K562 (cell line): ENCODE measurements around the gene CITED2. TPM values are rescaled to one million over a fixed set of nuclear protein-coding genes. Genes with fewer than 3 reads are reported as not detected.

Experiments used
- ATF3 ChIP-seq, 2 experiments: fragments of 450-650 bp in 1 of 2; sonication (generic) in 1 of 2; formaldehyde crosslinking in 1 of 2; IDR thresholded peaks in 1 of 2; conservative IDR thresholded peaks in 1 of 2; 2 replicates each; pipeline versions ENCODE4 v1.6.1 to v1.8.1; 2016 to 2023; ENCODE audit warnings: mild to moderate bottlenecking in 2 of 2, moderate library complexity in 2 of 2, inconsistent platforms in 1 of 2, missing genetic modification reagents in 1 of 2
- BCOR ChIP-seq: fragments of 450-650 bp; IDR thresholded peaks from 2 replicates; pipeline ENCODE4 v1.6.1; 2016
- ELF4 ChIP-seq: fragments of 450-650 bp; formaldehyde crosslinking; IDR thresholded peaks from 2 replicates; pipeline ENCODE4 v1.4.0; 2022; ENCODE audit warnings: missing genetic modification characterization
- FOXJ2 ChIP-seq: fragments of 200-800 bp; sonication (Bioruptor generic); IDR thresholded peaks from 2 replicates; pipeline ENCODE4 v1.6.1; 2016; ENCODE audit warnings: missing genetic modification characterization, missing compliant biosample characterization
- FOXJ3 ChIP-seq: sonication (generic); formaldehyde crosslinking; IDR thresholded peaks from 2 replicates; pipeline ENCODE4 v1.4.0; 2020; ENCODE audit warnings: mild to moderate bottlenecking, missing genetic modification reagents
- GABPA ChIP-seq: fragments of 200-800 bp; sonication (Bioruptor generic); conservative IDR thresholded peaks from 2 replicates; pipeline ENCODE4 v1.6.1; 2016; ENCODE audit warnings: low read depth, missing genetic modification characterization, missing compliant biosample characterization
- GTF2F1 ChIP-seq: IDR thresholded peaks from 2 replicates; pipeline ENCODE4 v1.6.1; 2011; ENCODE audit warnings: low read depth, low read length, improper control_type of control experiment
- L3MBTL2 ChIP-seq: fragments of 450-650 bp; IDR thresholded peaks from 2 replicates; pipeline ENCODE4 v1.6.1; 2016; ENCODE audit warnings: mild to moderate bottlenecking, moderate library complexity
- MGA ChIP-seq: fragments of 450-650 bp; IDR thresholded peaks from 2 replicates; pipeline ENCODE4 v1.6.1; 2016; ENCODE audit warnings: mild to moderate bottlenecking, moderate library complexity
- NFIC ChIP-seq: fragments of 450-650 bp; IDR thresholded peaks from 2 replicates; pipeline ENCODE4 v1.6.1; 2017; ENCODE audit warnings: mild to moderate bottlenecking, inconsistent platforms
- PRPF4 ChIP-seq: fragments of 200-400 bp; formaldehyde crosslinking; IDR thresholded peaks from one replicate; pipeline ENCODE4 v1.6.1; 2017; ENCODE audit warnings: low read length, low read depth, mild to moderate bottlenecking; ENCODE audit not compliant: insufficient read depth, poor library complexity, severe bottlenecking
- RFX1 ChIP-seq: fragments of 450-650 bp; IDR thresholded peaks from 2 replicates; pipeline ENCODE4 v1.6.1; 2016; ENCODE audit warnings: mild to moderate bottlenecking, moderate library complexity
- SMARCB1 ChIP-seq: IDR thresholded peaks from 2 replicates; pipeline ENCODE4 v1.6.1; 2011; ENCODE audit warnings: improper control_type of control experiment, low read depth; ENCODE audit not compliant: insufficient read length
- TEAD2 ChIP-seq: fragments of 450-650 bp; IDR thresholded peaks from 2 replicates; pipeline ENCODE4 v1.6.1; 2016; ENCODE audit warnings: missing genetic modification characterization, control low read depth, missing compliant biosample characterization
- ZNF23 ChIP-seq: fragments of 250-450 bp; sonication (Bioruptor Pico); IDR thresholded peaks from 2 replicates; pipeline ENCODE4 v1.4.0; 2020; ENCODE audit warnings: mild to moderate bottlenecking
- ZNF41 ChIP-seq: fragments of 250-450 bp; sonication (Bioruptor Pico); conservative IDR thresholded peaks from 2 replicates; pipeline ENCODE4 v1.4.0; 2020; ENCODE audit warnings: mild to moderate bottlenecking
- polyA plus RNA-seq, 8 experiments: library from polyadenylated mRNA; depleted of rRNA in 4 of 8; stranded (reverse) in 5 of 8; unstranded in 3 of 8; fragments of >200 nt; fragmentation: Nextera tagmentation in 2 of 8; fragmentation: Illumina TruSeq in 1 of 8; extraction: Ambion mirVana in 2 of 8; extraction: Trizol in 1 of 8; gene quantifications; 2 replicates each; pipeline versions ENCODE4 v1.2.1 to v1.2.3, GENCODE V29; 2011 to 2014; ENCODE audit warnings: inconsistent platforms in 1 of 8, missing spikeins in 1 of 8
- total RNA-seq, 7 experiments: library from RNA; depleted of rRNA in 6 of 7; stranded (reverse); fragments of >200 nt in 6 of 7; fragmentation: Illumina TruSeq in 2 of 7; extraction: Trizol in 2 of 7; gene quantifications; 2 replicates each; pipeline versions ENCODE4 v1.2.1 to v1.2.3, GENCODE V29; 2011 to 2021; ENCODE audit warnings: low replicate concordance in 1 of 7

Gene CITED2
- total and polyA plus RNA-seq, 9 of the 15 experiments (the other 6 are each of a cell fraction or from before 2014, with no cell fraction given) = 0.21 to 86.1 (median 17.5) TPM

GRCh38 chr6:139323511-139324300, 50.7 kb downstream of the CITED2 start (continued):
- TF ChIP-seq MGA (peak; percentile 43), NFIC (0 out of 2 replicates have a peak, but pooled peaks have one; percentile 12), ELF4 (CRISPR knock-in tag) (no peak), GABPA (peak; percentile 69), FOXJ3 (CRISPR knock-in tag) (peak; percentile 79), RFX1 (peak; percentile 84), BCOR (no peak), GTF2F1 (no peak), L3MBTL2 (peak; percentile 32; the same call in 1 of the 2 replicates), ATF3 (IDR thresholded peaks at IDR 0.05) (peak; percentile 12; the same call in 1 of the 2 replicates), ATF3 (CRISPR knock-in tag; conservative IDR thresholded peaks at IDR 0.05) (no peak), ZNF41 (CRISPR knock-in tag) (no peak), SMARCB1 (no peak), TEAD2 (tag) (no peak), FOXJ2 (tag) (peak; percentile 86), ZNF23 (CRISPR knock-in tag) (no peak), PRPF4 (no peak)
